Measurements from ENCODE around the gene MAJIN.

The MAJIN gene

DNA sequence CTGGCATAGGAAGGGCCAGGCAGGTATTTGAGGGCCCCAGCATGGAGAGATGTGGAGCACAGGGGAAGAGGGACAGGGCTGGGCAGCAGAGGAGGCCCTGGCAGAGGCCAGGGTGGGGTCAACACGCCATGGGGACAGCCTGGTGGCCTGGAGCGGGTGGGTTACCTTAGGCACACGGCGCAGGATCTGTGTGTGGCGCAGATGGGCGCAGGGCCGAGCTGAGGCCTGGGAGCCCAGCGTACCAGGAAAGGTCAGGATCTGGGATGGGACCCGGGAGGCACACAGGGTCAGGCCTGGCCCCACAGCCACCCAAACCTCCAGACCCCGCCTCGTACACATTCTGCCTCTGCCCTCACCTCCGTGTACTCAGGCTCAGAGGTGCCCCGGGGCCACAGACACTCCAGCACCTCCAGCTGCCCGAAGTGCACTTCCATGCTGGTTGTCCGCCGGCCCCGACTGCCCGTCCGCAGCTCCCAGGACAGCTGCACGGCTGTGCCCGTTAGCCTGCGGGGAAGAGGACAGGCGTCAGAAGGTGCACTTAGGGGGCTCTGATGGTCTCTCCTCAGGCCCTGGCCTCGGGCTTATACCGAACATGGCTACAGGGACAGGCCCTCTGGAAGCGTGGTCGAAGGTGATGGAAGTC, 61.3 kb downstream of the MAJIN start:
- no peak for FAIRE-seq

DNA sequence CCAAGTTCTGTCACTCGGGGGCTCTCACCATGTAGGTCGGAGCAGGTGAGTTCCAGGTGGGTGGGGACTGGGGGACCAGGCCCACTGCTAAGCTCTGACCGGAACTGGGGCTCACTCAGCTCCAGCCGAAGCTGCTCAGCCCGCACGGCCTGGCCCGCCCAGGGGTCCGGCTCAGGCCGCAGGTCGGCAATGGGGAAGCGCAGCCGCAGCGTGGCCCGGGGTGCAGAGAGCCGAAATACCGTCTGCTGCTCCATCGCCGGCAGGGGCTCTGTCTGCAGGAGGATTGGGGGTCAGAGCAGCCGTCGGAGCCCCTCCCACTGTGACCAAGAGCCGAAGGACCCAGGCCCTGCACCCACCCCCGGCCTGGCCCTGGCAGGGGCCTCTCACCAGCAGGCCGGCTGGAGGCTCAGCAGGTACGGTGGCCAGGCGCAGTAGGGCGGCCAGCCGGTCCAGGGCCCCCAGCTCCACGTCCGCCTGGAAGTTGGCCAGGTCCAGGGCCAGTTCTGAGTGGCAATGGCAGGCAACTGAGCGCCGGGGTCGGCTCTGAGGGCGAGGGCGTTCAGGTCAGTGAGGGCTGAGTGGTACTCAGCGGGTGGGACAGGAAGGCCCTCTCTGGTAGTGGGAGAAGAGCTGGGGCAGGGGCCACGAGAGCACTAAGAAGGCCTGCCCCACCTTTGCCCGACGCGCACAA, 62.1 kb downstream of the MAJIN start:
- no peak for FAIRE-seq

DNA sequence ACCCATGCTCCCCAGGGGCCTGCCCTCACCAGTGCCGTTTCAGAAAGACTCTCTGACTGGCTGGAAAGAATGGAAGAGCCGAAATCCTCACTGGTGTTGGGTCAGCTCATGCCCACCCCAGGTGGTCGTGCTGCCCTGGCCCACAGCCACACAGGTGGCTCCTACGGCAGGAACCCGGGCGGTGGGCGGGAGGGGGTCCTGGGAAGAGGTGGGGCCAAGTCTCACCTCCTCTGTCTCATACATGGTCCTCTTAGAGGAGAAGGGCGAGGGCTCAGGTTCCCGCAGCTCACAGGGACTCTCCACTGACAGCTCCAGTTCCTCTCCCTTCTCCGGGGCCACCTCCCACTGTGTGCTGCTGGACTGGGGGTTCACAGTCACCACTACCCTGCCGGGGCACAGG, 63.1 kb downstream of the MAJIN start:
- FAIRE-seq: no peak

DNA sequence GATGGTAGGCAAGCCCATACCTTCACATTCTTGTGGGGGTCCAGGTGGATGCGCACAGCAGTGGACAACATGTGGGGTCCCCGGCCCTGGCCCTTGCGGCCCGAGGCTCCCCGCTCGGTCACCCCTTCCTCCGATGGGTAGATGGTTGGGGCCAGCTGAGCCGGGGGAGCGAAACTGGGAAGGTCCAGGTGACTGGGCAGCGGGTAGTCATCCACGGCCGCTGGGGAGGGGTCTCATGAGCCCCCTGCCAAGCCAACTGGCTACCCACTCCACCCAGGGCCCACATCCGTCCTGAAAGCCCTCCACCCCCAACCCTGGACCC, 65.6 kb downstream of the MAJIN start:
- FAIRE-seq: no peak

DNA sequence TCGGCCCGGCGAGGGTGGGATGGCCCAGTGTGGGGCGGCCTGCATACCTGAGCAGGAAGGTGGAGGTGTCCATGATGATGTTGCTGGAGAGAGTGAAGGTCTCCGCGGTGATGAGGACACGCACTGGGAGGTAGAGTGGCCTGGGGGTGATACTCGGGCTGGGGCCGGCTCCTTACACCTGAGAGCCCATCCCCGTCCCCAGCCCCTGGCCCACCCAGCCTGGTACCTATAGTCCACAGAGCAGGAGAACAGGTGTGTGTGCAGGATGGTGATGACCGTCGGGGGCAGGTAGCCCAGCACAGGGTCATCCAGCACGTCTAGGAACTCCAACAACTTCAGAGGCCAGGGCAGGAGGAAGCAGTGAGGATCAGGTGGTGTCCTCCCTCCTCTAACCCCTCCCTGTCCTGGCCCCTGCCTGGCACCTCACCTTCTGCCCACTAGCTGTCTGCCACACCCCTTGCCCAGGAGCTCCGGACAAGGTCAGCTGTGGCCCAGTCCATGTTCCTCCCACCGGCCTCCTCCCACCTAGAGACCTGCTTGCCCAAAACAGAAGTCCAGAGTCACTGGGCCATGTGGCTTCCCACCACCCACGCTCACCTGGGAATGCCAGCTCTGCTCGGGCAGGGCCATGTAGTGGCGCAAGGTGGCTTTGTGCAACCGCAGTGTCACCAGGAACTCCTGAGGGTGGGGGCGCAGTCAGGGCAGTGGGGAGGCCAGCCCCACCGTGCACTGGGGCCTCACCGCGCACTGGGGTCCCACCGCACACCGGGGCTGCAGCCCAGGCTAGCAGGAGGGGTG, 66.2 kb downstream of the MAJIN start:
- no peak for FAIRE-seq

DNA sequence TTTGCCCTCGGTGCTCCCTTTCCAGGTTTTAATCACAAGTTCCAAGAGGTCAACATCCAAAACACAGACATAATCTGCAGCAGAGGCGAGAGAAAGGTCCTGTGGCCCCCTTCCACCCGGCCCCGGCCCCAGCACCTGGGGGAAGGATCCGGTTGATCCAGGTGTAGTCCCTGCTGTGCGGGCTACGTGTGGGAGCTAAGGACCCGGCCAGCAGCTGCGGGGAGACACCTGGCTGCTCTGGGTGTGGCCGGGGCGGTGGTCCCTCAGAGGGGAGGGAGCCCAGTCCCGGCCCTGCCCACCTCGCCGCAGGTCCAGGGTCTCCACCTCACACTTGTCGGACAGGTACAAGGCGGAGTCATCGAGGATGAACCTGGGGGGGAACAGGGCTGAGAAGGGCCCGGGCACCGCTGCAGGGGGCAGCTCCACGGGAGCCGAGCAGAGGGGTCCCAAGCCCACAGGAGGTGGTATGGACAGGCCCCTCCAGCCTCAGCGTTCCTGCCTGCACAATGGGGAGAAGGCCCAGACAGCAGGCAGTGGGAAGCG, 68.5 kb downstream of the MAJIN start:
- no peak for FAIRE-seq

DNA sequence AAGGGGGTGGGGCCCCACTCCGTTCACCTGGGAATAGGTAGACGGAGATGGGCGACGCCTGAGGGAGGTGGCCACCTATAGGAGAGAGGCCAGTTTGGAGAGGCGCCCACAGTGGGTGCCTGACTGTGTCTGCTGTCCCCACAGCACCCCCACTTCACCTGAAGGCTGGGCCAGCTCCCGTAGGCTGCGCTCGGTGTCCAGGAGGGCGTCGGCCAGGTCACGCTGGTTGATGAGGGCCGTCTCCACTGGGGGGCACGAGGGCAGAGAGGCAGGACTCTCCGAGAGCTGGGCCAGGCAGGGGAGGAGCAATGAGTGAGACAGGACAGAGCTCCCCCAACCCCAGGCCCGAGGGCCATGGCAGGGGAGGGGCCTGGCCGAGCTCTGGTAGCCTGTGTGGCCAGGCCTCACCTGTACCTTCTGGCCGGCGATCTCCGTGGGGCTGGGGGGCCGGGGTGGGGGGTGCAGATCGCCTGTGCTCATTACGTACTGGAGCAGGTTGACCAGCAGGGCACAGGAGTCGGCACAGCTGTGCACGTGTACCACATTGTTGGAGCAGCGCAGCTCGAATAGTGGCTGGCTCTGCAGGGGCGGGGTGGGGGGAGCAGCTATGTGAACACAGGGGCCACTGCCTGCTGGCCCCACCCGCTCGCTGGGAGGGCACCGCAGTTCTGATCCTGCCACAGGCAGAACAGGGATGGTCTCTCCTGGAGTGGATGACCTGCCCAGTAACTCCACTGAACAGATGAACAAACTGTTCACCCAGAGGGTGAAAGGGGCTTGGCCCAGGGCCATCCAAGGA, 69.6 kb downstream of the MAJIN start:
- FAIRE-seq: no peak

DNA sequence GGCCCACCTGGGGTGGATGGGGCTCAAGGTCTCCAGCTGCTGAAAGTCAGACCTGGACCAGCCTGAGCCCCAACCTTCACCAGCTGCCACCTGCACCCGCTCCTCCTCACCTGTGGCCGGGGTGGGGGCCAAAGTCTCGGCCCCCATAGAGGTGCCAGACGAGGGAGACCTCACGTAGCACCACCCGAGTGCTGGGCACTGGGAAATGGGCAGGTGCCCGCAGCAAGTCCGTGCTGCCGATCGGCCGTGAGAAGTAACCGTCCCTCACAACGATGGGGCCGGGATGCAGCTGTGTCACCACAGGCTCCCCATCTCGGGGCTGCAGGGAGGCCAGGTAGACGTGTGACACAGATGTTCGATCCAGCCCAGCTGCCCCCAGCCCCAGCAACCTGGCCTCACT, 71.1 kb downstream of the MAJIN start:
- no peak for FAIRE-seq

DNA sequence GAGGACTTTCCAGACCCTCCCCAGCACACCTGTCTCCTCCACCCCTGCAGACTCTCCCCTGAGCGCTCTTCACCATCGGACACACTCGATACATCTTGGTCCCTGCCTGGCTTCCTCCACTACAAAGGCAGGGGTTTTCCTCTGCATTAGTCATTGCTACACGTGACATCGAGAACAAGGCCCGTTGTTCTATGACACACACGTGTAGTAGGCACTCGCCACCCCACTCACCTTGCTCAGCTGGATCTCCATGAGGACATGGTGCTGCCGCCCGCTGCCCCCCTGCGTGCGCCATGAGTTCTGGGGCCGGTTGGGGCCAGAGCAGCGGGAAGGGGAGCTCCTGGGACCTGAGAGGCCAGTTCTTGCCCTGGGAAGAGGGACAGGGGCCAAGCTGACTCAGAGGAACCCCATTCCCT, 71.6 kb downstream of the MAJIN start:
- FAIRE-seq: no peak

DNA sequence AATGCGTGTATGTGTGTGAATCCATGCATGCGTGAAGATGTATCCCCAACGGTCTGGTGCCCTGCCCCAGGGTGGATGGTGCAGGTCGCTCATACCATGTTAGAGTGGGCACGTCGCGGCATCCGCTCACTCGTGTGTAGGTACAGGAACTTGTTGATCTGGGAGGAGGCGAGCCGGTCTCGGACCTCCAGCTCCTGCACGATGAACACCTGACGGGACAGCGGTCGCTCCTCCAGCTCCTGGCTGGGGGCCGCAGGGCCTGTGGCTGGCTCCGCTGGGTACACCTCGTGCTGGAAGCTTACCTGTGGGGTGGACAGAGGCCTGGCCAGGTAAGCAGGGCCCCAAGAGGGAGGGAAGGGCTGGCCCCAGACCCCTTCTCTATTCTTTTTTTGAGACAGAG, 73.4 kb downstream of the MAJIN start:
- FAIRE-seq: no peak

DNA sequence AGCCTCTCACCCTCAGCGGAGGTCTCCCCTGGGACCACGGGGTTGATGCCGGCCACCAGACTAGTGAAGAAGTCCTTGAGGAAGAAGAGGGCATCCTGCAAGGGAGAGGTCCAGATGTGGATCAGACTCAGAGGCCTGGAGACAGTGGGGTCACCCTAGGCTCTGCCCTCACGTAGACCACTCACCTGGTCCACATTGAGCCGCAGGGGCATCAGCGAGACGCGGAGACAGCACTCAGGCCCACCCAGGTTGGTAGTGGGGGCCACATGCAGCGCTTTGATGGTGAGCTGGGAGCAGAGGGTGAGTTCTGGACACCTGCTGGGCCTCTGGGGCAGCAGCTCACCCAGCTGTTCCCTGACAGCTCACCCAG, 73.8 kb downstream of the MAJIN start:
- no peak for FAIRE-seq

DNA sequence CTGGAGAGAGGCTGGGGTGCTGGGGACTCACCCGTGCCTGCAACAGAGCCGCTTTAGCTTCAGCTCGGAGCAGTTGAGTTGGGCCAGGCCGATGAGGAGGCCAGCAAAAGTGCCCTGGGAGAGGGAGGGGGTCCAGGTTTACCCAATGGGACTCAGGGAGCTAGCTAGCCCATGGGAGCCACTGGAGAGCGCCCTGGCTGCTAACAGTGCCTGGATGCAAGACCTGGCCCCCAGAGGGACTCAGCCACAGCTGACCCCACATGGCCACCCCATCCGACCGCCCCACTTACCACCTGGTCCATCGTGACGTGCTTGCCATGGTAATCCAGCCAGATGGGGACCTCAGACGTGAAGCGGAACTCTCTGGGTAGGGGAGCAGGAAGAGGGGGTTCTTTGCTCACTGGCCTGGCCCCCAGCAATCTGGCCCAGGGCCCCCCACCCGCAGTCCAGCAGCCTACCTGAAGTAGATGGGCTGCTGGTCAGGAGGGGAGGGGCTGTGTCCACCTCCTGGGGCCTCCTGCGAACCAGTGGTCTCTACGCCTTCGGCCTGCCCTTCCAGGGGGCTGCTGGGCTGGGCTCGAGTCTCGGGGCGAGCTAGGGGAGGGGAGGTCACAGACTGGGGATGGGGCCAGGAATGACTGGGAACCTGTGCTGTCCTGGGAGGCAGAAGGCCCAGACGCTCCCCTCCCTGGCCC, 74.4 kb downstream of the MAJIN start:
- no peak for FAIRE-seq

DNA sequence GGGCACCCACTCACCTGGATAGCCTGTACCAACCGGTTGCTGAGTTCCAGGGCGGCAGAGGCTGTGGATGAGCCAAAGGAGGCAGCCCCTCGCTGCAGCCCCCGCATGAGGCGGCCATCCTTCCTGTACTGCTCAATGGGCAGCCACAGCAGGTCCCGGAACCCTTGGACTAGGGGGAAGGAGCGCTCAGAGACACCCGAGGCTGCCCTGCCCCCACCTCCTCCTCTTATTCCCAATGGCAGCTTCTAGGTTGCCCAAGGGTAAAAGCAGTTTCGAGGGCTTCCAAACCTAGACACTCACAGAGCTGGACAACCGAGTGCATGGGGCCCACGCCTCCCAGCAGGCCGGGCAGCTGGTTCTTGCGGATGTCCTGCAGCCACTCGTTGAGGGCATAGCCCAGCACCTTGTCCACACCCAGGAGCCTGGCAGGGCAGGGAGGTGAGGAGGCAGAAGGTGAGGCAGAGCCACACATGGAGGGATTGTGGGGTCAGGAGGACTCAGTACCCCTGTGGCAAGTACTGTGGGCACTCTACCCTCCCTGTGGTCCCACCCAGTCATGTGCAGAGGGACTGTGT, 75.4 kb downstream of the MAJIN start:
- FAIRE-seq: no peak

DNA sequence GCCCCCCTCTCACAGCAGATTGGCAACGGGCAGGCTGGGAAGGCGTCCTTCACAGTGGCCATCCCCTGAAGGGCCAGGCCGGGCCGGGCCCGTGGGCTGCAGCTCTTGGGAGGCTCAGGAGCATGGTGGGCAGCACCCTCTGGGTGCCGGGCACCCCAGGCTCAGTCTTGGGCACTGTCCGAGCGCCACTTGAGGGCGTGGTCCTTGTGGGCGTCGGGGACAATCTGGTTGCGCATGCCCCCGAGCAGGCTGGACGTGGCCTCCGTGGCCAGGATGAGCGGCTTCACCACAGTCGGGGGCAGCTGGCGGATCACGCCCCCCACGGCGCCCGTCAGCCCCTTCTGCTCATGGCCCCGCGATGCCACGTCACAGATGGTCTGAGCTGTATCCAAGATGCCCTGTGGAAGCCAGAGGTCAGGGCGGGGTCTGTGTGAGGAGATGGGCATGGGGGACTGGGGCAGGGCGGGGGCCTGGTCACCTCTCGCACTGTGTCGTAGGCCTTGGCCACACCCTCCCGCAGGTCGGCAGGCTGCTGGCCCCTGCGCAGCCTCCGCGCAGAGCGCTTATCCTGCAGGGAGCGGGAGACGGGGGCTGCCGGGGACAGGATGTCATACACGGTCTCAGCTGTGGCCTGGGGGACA, 77.0 kb downstream of the MAJIN start:
- no peak for FAIRE-seq

DNA sequence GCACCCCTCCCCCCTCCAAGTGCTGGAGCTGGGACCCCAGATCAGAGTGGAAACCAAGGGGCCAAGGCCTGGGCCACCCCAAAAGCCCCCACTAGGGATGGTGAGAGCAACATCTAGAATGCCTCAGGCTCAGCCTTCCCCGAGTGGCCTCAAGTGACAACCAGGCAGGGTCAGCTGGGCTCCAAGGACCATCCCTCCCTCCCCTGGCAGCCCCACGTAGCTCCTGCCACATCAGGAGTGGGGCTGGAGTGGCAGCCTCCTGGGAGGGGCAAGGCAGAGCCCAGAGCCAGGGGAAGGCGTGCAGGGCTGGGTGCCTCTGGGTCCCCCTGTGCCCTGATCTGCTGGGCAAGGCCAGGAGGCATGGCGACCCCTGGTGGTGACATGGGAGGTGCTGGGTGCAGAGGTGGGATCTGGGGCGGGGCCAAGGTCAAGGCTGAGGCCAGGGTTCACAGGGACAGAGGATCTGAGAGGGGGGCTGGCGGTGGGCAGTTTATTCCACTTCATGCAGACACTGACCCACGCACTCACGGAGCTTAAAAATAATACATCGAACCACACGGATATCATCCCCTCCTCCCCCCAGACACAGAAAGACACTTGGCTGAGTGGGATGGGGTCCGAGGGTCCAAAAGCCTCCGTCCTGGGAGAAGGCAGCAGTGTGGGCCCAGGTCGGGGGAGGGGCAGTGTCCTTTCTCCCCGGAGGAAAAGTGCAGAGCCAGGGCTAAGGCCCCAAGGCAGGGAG, 77.7 kb downstream of the MAJIN start:
- FAIRE-seq: no peak

DNA sequence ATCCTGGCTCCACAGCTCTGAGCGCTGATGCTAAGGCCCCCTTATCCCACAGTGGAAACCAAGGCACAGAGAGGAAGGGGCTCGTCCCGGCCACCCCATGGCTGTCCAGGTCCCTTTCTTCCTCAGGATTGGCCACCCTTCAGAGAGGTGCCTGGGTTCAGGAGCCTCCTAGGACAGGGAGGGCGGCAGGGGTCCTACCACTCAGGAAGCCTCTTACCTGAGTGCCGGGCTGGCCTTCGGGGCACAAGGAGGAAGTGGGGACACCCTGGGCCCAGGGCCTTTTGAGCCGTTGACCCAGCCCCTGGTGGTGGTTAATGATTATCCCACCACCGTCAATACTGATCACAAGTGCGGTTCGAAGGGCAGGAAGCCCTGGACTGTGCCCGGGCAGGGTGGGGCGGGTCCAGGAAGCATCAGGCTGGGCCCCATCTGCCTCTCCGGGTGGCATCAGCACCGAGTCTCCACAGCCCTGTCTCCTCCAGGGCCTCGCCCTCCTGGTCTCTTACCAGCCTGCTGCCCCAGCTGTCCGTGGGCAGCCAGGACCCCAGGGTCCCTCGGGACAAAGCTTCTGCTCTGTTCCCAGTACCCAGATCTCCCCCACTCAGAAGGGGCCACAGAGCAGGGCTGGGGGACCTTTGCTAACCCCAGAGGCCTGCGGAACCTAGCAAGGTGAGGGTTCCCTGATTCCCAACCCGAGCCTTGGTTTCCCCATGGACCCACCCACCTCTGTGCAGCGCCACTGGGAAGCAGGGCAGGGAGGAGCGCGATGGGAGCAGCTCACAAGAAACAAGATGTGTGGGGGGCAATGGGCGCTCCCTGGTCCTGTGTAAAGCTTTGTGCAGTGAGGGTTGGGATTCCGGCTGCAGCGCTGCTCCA, 78.5 kb downstream of the MAJIN start:
- no peak for FAIRE-seq

DNA sequence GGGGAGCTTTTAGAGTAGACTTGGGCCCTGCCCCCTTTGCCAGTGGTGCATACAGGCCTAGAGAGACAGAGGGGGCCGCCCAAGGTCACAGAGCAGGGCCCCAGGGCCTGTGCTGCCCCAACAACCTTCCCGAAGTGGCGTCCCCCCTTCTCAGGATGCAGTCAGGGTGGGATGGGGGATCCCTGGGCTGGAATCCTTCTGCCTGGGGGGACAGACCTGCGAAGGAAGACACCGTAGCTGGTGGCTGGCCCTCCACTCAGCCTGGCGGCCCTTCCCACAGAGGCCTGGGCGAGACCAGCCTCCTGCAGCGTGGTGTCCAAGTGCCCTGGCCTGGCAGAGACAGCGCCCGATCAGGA, 79.1 kb downstream of the MAJIN start:
- no peak for FAIRE-seq

DNA sequence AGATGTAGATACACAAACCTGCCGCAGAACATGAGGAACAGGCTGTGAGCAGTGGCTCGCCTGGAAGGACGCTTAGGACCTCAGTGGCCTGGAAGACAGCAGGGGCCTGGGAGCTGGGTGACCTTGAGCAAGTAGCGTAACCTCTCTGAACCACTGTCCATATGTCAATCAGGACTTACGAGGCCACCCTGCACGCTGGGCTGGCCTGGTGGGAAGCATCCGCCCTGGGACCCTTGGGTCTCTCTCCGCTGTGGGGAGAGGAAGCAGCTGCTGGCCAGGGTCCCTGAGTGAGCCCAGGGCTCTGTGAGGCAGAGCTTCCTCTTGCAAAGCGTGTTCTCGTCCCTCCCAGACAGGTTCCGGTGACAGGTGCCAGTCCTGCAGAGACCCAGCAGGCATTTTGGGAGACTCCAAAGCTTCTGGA, 79.5 kb downstream of the MAJIN start:
- FAIRE-seq: no peak

DNA sequence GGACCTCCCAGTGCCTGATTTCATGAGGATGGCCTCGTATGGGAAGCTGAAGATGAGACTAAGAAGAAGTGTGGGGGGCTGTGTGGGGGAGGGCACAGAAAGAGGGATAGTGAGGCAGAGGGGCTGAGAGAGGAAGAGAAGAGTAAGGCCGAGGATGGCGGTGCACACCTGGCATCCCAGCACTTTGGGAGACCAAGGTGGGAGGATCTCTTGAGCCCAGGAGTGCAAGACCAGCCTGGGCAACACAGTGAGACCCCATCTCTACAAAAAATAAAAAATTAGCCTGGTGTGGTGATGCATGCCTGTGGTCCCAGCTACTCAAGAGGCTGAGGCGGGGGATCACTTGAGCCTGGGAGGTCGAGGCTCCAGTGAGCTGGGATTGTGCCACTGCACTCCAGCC, 80.0 kb downstream of the MAJIN start:
- FAIRE-seq: no peak

Measured in endometrium (tissue), 2 donors.